Transverse colon (tissue), 4 donors: Measurements from ENCODE around the gene EVC.

Experiments used
- CTCF ChIP-seq, 5 experiments: fragments of 200-600 bp in 3 of 5; fragments of 450-650 bp in 2 of 5; sonication (generic) in 3 of 5; IDR thresholded peaks; 1 replicate in 2 of 5; 2 replicates in 3 of 5; pipeline ENCODE4 v1.5.1; 2016 to 2017; ENCODE audit warnings: antibody characterized with exemption in 5 of 5, inconsistent platforms in 3 of 5, mild to moderate bottlenecking in 2 of 5, moderate library complexity in 1 of 5
- POLR2A ChIP-seq: fragments of 450-650 bp; IDR thresholded peaks from one replicate; pipeline ENCODE4 v1.6.1; 2016; ENCODE audit warnings: antibody characterized with exemption, mild to moderate bottlenecking, moderate library complexity
- POLR2AphosphoS5 ChIP-seq, 3 donors: sonication (generic); formaldehyde crosslinking; IDR thresholded peaks; one replicate each; pipeline ENCODE4 v1.6.1; 2016; ENCODE audit warnings: antibody characterized with exemption in 3 of 3

GRCh38 chr4:5691491-5692132, 19.4 kb upstream of the EVC start:
- TF ChIP-seq POLR2A = no peak
- TF ChIP-seq CTCF (IDR thresholded peaks at IDR 0.05) = no peak
- TF ChIP-seq POLR2AphosphoS5 (IDR thresholded peaks at IDR 0.05) = no peak
